Spleen (tissue), 7 donors: Measurements from ENCODE around the gene KDM4D.

Experiments
- CTCF ChIP-seq, 11 experiments: fragments of 200-600 bp in 7 of 11; fragments of 450-650 bp in 4 of 11; sonication (generic) in 4 of 11; IDR thresholded peaks in 8 of 11; conservative IDR thresholded peaks in 3 of 11; 1 replicate in 7 of 11; 2 replicates in 4 of 11; pipeline versions ENCODE4 v1.4.0 to v1.8.0; 2016 to 2021; ENCODE audit warnings: antibody characterized with exemption in 11 of 11, inconsistent platforms in 4 of 11, mild to moderate bottlenecking in 1 of 11
- POLR2A ChIP-seq, 3 donors: fragments of 450-650 bp; IDR thresholded peaks; one replicate each; pipeline ENCODE4 v1.5.1; 2017; ENCODE audit warnings: antibody characterized with exemption in 3 of 3, mild to moderate bottlenecking in 1 of 3
- POLR2AphosphoS5 ChIP-seq, 3 donors: sonication (generic); formaldehyde crosslinking; IDR thresholded peaks; one replicate each; pipeline ENCODE4 v1.5.1; 2017; ENCODE audit warnings: antibody characterized with exemption in 3 of 3
- donor health status: DM: no; HTN: no; CAD: no; lungs with moderate emphysema.
- donor health status: DM: no; HTN: no; CAD: no.
- donor health status: DM: no; HTN: no; CAD: no.

DNA sequence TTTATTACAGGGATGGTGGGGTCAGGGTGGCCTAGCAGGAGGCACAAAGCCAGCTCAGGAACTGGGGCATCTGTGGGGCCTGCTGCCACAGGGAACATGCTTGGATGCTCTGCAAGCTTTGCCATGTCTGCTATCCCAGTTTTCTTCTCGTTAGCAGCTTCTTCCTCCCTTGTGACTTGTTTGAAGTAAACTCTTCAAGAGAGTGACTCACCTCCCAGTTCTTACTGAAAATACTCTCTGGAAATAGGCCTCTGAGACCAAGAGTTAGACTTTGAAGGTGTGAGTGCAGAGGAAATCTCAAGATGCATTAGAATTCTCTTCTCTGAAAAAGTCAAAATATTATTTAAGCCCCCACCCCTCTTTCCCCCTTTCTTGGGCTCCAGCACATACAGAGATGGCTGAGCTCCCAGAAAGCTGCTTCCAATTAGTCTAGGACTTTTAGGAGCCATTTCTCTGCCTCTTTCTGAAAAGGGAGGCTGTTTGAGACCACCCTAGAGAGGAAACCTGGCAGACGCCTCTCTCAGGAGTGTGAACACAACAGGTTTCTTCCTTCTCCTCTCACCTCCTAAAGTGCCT is 15.3 kb upstream of the KDM4D start:
- TF ChIP-seq POLR2AphosphoS5 (IDR thresholded peaks at IDR 0.05): no peak
- no peak for TF ChIP-seq POLR2A (IDR thresholded peaks at IDR 0.05)
- TF ChIP-seq CTCF (IDR thresholded peaks at IDR 0.05 in 8 of 11, conservative IDR thresholded peaks at IDR 0.05 in 3 of 11): no peak
